Calu3 (cell line): ENCODE measurements around the gene CD177. TPM values are rescaled to one million over a fixed set of nuclear protein-coding genes. Genes with fewer than 3 reads are reported as not detected.
"Not testable (repeated sequence)": the region's sequence is repeated elsewhere in the genome, so short reads cannot be mapped to it uniquely, and the experiment has no call there.

Experiments
- BruUV-seq: library from RNA; stranded (reverse); fragments of 400-500 nt; replicated peaks from 2 replicates; lab custom pipeline; 2021; lab: Mats Ljungman, UMichigan
- CTCF ChIA-PET: fragments of 300-600 bp; sonication (Branson Sonifier 250); formaldehyde crosslinking; loops from one replicate; lab custom pipeline; 2022; ENCODE audit warnings: antibody characterized with exemption; lab: Charles Lee
- DNase-seq: peaks from one replicate; pipeline ENCODE4 v3.0.0; 2022
- H3K27ac Mint-ChIP-seq: one replicate; pipeline ENCODE4 v1.8.0; 2022; ENCODE audit warnings: mixed read lengths; ENCODE audit not compliant: unreplicated experiment
- H3K27me3 Mint-ChIP-seq: one replicate; pipeline ENCODE4 v1.8.0; 2022; ENCODE audit warnings: mixed read lengths; ENCODE audit not compliant: unreplicated experiment
- H3K36me3 Mint-ChIP-seq: one replicate; pipeline ENCODE4 v1.8.0; 2022; ENCODE audit warnings: mild to moderate bottlenecking, moderate library complexity, mixed read lengths; ENCODE audit not compliant: insufficient read depth, unreplicated experiment
- H3K4me1 Mint-ChIP-seq: one replicate; pipeline ENCODE4 v1.8.0; 2022; ENCODE audit warnings: mild to moderate bottlenecking, low read depth, mixed read lengths; ENCODE audit not compliant: unreplicated experiment
- H3K4me3 Mint-ChIP-seq: one replicate; pipeline ENCODE4 v1.8.0; 2022; ENCODE audit warnings: mild to moderate bottlenecking, low read depth, moderate library complexity, mixed read lengths; ENCODE audit not compliant: unreplicated experiment
- H3K9me3 Mint-ChIP-seq: one replicate; pipeline ENCODE4 v1.8.0; 2022; ENCODE audit warnings: low read depth, mixed read lengths; ENCODE audit not compliant: unreplicated experiment
- intact Hi-C: fragments of 100-400 bp; cut with micrococcal nuclease; formaldehyde crosslinking; loops from one replicate; pipeline ENCODE4 v1.10.0; 2022; ENCODE audit not compliant: unreplicated experiment
- total RNA-seq: library from RNA; stranded (reverse); gene quantifications from 2 replicates; pipeline ENCODE4 v1.2.3, GENCODE V29; 2022
- TF ChIP-seq, protein P1 (sequence below): fragments of 200-600 bp; IDR thresholded peaks from one replicate; pipeline ENCODE4 v1.8.0; 2022; ENCODE audit warnings: antibody characterized with exemption; ENCODE audit not compliant: unreplicated experiment

CD177 gene
- total RNA-seq, 1 experiment from 2014 or later: 0.73 TPM

DNA sequence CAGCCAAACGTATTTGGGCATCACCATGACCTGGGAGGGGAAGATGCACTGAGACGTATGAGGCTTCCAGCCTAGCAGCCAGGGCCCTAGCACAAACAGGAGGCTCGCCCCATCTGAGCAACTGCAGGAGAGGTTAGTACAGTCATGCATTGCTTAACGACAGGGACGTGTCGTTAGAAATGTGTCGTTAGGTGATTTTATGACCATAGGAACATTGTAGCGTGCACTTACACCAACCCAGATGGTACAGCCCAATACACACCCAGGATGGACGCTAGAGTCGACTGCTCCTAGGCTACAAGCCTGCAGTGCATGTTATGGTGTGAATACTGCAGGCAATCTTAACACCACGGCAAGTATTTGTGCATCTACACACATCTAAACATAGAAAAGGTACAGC is 9.3 kb downstream of the CD177 start:
- Mint-ChIP-seq H3K9me3 (no peaks in the 10 kb centered on the region), H3K4me3 (no peak overlapping the region), H3K27ac (no peak overlapping the region), H3K4me1 (no peaks in the 10 kb centered on the region), H3K36me3 (no peaks in the 10 kb centered on the region), H3K27me3 (peaks cover 60% of the 10 kb centered on the region)
- no peak for DNase-seq
- no TSS peak for BruUV-seq
- intact Hi-C loops: no loop called here
- TF ChIP-seq, protein P1, sequence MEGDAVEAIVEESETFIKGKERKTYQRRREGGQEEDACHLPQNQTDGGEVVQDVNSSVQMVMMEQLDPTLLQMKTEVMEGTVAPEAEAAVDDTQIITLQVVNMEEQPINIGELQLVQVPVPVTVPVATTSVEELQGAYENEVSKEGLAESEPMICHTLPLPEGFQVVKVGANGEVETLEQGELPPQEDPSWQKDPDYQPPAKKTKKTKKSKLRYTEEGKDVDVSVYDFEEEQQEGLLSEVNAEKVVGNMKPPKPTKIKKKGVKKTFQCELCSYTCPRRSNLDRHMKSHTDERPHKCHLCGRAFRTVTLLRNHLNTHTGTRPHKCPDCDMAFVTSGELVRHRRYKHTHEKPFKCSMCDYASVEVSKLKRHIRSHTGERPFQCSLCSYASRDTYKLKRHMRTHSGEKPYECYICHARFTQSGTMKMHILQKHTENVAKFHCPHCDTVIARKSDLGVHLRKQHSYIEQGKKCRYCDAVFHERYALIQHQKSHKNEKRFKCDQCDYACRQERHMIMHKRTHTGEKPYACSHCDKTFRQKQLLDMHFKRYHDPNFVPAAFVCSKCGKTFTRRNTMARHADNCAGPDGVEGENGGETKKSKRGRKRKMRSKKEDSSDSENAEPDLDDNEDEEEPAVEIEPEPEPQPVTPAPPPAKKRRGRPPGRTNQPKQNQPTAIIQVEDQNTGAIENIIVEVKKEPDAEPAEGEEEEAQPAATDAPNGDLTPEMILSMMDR: no peak
- CTCF ChIA-PET: no interaction called here

DNA sequence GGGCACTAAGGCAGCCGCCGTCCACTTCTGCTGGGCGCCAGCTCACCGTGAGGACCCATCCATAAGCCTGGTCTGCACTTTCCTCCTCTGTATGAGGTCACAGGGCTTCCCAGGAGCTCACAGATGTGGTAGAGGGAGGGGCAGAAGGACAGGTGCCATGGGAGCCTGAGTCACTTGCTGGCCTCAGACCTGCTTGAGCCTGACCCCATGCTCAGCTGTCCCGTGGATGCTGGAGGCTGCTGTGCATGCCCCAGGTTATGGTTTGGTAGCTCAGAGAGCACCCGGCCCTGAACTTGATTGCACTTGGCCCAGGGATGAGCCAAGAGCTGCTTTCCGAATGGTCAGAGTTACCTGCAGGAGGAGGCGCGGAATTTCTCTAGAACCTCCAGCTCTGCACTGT is 12.2 kb downstream of the CD177 start:
- DNase-seq, intact Hi-C loops, H3K36me3 Mint-ChIP-seq, H3K4me3 Mint-ChIP-seq, H3K4me1 Mint-ChIP-seq, H3K27ac Mint-ChIP-seq, BruUV-seq, H3K9me3 Mint-ChIP-seq: not testable (repeated sequence)
- CTCF ChIA-PET: interaction anchor here (0.6 kb wide), 1 partner anchor 74 kb away, joined by 3 read pairs; no protein-coding TSS in a partner anchor
- peaks cover 68% of the 10 kb centered on the region for H3K27me3 Mint-ChIP-seq

DNA sequence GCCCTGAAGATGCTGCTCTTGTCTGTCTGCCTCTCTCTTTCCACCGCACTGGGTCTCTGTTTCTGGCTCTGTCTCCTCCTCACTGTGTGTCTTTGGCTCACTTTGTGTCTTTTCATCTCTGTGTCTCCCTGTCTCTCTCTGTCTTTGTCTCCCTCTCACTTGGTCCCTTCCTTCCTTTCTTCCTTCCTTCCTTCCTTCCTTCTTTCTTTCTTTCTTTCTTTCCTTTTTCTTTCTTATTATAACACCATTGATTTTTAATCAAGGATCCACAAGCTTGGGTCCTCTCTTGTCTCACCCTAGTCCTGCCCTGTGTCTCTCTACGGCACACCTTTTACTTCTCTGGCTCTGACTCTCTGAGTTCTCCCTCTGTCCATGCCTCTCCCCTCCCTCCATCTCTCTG is 14.3 kb downstream of the CD177 start:
- BruUV-seq: no TSS peak
- no peaks in the 10 kb centered on the region for H3K4me1 Mint-ChIP-seq

DNA sequence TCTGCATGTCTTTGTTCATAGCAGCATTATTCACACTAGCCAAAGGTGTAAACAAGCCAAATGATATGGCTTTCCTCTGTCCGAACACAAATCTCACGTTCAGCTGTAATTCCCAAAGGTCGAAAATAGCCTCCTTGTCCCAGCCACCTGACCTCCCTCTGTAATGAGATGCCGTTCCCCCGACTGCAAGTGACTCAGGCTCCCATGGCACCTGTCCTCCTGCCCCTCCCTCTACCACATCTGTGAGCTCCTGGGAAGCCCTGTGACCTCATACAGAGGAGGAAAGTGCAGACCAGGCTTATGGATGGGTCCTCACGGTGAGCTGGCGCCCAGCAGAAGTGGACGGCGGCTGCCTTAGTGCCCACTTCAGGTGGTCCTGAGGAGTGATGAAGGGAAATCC is 15.4 kb downstream of the CD177 start:
- peaks cover 63% of the 10 kb centered on the region for H3K27me3 Mint-ChIP-seq
- CTCF ChIA-PET: interaction anchor here (0.6 kb wide), 1 partner anchor 301 kb away, joined by 3 read pairs; no protein-coding TSS in a partner anchor
- H3K4me3 Mint-ChIP-seq, H3K4me1 Mint-ChIP-seq, BruUV-seq, DNase-seq, H3K27ac Mint-ChIP-seq, H3K9me3 Mint-ChIP-seq, H3K36me3 Mint-ChIP-seq, intact Hi-C loops: not testable (repeated sequence)

More for the DNA sequence above, 14.3 kb downstream of the CD177 start:
- DNase-seq: no peak
- Mint-ChIP-seq H3K9me3 (no peaks in the 10 kb centered on the region), H3K4me3 (no peak overlapping the region), H3K27me3 (peaks cover 68% of the 10 kb centered on the region), H3K27ac (no peak overlapping the region), H3K36me3 (no peaks in the 10 kb centered on the region)
- TF ChIP-seq, protein P1: no peak
- CTCF ChIA-PET: no interaction called here
- intact Hi-C loops: no loop called here

DNA sequence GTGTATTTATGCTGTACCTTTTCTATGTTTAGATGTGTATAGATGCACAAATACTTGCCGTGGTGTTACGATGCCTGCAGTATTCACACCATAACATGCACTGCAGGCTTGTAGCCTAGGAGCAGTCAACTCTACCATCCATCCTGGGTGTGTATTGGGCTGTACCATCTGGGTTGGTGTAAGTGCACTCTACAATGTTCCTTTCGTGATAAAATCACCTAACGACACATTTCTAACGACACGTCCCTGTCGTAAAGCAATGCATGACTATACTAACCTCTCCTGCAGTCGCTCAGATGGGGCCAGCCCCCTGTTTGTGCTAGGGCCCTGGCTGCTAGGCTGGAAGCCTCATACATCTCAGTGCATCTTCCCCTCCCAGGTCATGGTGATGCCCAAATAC is 18.4 kb downstream of the CD177 start:
- TF ChIP-seq, protein P1: no peak
- H3K36me3 Mint-ChIP-seq: no peaks in the 10 kb centered on the region
- CTCF ChIA-PET: no interaction called here
- no peak overlapping the region for H3K27ac Mint-ChIP-seq
- no peaks in the 10 kb centered on the region for H3K9me3 Mint-ChIP-seq
- H3K4me1 Mint-ChIP-seq: no peaks in the 10 kb centered on the region
- DNase-seq: no peak
- H3K4me3 Mint-ChIP-seq: no peak overlapping the region
- intact Hi-C loops: no loop called here
- BruUV-seq: no TSS peak
- H3K27me3 Mint-ChIP-seq: peaks cover 74% of the 10 kb centered on the region
